Measurements from ENCODE around the gene FBL.
"Not testable (repeated sequence)": the region's sequence is repeated elsewhere in the genome, so short reads cannot be mapped to it uniquely, and the experiment has no call there.

Gene FBL

DNA sequence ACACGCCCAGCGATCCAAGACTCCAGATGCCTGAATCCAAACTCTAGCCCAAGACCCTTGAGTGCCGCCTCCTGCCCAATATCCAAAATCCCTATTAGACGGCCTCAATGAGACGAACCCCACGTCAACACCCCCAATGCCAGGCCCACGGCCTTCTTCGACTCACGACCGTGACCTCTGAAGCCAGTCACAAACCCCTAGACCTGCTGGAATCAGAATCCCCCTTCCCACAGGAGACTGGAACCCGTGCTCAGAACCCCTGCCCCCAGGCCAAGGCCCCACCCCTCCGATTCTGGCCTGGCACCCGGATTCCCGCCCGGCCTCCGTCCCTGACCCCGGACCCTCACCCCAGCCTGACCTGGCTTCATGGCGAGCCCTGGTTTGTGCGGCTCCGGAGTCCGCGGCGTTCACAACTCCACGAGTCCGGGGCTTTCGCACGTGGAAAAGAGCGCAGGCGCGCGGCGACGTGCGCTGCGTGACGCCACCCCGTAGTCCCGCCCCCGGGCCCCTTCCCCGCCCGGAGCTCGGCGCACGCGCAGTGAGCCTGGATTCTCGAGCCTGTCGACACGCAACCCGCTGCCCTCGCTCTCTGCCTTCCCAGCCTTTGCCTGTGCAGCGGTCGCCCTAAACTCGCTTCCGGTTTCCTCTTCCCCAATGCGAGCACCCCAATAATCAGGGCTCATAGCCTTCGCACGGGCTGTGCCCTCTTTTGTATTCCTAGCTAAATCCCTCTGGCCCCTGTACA is at the start of gene FBL:
FBL (minus strand) TSS at position 447 of the 745 bp plus-strand sequence; CDS start at position 368, 79 bp downstream.
- DNase-seq = peak; percentile 94

GRCh38 chr19:39895096-39895495 is 48.9 kb upstream of the FBL start:
- DNase-seq = not testable (repeated sequence)

DNA sequence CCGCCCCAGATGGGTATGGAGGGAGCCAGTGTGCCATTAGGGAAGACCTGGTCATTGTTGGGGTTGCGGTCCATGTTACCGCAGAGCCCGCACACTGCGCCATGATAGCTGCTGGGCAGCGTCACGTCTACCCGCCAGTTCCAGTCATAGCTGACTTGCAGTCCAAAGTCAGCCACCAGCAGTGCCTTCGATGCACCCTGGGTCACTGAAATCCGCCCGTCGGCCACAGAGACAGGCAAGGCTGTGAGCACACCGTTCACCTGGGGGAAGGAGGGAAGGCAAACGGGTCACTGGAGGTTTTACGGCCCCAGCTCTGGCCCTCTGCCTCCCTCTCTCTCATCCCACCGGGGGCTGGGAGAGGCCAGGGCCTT is 48.0 kb upstream of the FBL start:
- DNase-seq = not testable (repeated sequence)

DNA sequence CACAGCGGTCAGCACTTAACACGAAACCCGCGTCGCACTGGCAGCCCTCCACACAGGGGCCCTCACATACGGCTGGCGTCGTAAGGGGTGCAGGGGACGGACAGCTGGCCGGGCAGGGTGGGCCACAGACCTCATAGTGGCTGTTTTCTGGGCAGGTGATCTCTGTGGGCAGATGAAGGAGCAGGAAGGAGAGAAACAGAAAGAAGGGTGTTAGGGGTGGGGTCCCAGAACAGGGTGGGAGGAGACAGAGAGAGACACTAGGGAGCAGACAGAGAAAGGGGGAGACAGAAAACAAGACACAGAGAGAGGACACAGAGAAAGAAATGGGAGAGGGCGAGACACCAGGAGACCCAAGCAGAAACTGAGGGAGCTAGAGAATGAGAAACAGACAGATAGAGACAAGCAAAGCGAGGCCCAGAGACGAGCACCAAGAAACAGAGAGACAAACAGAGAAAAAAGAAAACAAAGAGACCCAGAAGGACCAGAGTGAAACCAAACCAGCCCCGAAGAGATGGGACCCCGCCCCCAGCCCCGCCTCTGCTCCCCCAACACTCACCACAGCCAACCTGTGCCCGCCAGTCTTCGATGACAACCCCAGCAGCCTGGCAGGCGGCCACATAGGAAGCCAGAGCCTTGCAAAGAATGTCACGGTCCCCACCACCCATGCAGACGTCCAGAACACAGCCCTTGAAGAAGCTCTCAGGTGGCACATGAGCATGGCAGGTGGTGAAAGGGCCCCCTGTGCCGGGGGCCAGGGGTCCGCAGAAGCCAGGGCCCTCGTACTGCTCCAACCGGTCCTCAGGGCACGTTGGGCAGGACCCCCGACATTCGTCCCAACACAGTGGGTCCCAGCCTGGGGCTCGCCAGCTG is 47.4 kb upstream of the FBL start:
- DNase-seq = not testable (repeated sequence)

DNA sequence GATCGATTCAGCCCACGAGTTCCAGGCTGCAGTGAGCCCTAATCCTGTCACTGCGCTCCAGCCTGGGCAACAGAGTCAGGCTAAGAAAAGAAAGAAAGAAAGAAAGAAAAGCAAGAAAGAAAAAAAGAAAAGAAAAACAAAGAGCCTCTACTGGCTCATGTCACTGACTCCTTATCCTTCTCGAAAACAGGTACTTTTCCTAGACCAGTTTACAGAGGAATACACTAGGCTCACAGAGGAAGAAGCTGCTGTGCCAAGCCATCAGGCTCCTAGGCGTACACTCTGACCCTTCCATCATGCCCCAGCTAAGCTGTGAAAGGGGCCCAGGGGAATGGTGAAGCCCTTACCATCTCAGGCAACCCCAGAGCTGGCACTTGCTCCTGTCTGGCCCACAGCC is 46.3 kb upstream of the FBL start:
- not testable (repeated sequence) for DNase-seq

DNA sequence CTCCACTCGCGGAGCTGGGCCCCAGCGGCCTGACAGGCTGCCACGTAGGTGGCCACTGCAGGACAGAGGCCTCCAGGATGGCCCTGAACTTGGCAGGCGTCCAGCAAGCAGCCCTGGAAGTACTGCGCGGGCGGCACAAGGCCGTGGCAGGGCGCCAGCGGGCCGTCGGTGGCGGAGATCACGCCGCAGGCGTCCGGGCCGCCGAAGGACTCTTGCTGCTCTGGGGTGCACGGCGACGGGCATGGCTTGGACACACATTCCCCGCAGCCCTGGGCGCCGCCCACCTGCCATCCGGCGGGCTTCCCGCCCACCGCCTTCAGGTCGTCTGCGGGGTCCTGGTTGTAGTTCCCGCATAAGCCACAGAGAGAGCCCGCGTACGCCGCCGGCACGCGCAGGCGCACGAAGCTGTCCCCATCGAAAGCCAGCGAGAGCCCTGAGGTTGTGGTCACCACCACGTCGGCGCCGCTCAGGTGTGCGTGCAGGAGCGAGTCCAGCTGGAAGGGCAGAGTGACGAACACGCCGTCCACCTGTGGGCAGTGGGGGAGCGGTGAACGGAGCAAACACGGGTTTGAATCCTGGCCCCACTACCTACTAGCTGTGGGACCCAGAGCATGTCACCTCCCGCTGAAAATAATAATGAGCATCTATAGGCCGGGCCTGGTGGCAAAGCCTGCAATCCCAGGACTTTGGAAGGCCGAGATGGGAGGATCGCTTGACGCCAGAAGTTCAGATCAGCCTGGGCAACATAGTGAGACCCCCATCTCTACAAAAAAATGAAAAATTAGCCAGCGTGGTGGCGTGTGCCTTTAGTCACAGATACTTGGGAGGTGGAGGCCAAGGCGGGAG is 45.7 kb upstream of the FBL start:
- DNase-seq = peak; percentile 25

DNA sequence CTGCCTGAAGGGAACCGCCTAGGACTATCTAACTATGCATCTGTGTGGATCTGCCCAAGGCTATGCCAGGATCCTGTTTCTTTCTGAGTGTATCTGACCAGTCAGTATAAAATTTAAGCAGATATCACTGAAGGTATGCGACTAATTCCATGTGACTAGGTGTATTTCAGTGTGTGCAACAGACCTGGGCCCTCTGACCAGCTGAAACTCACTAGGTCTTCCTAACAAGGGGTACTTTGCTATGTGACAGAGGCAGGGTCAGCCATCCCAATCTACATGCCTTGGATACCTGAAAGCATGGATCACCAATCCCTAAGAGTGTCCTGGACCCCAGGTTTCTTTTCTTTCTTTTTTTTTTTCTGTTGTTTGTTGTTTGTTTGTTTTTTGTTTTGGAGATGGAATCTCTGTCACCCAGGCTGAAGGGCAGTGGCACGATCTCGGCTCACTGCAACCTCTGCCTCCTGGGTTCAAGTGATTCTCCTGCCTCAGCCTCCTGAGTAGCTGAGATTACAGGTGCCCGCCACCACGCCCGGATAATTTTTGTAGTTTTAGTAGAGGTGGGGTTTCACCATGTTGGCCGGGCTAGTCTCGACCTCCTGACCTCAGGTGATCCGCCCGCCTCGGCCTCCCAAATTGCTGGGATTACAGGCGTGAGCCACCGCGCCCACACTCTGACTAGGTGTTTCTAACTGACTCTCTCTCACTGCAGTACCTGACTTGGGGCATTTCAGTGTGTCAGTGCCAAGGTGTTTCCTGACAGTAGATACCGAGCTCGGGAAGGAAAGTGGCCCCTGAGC is 44.8 kb upstream of the FBL start:
- DNase-seq = no peak

DNA sequence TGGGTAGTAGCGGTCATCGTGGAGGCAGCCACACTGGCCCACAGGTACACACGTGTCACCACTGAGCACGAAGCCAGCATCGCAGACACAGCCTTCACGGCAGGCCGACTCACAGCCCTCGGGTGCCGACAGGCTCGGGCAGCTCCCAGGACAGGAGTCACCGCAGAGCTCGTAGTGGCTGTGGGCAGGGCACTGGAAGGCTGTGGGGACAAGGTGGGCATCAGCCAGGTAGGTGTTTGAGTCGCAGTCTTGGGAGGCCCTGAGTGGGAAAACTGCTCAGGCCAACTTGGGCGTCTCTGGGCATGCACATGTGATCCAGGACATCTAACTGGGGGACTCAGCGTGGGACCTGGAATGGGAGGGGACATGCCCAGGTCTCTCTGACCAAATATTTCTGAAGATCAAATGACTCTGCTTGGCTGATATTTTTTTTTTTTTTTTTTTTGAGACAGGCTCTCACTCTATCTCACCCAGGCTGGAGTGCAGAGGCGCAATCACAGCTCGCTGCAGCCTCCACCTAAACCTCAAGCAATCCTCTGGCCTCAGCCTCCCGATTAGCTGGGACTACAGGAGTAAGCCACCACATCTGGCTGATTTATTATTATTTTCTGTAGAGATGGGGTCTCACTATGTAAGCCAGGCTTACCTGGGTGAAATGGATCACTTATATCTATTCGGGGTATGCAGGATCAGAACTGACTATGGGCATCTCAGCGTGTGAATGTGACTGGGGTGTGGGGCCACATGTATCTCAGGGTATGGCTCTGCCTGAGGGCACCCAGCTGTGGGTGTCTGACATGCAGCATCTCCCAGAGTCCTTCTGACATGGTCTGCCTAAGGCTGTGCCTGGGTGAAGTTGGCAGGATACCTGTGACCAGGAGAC is 43.9 kb upstream of the FBL start:
- DNase-seq = not testable (repeated sequence)

DNA sequence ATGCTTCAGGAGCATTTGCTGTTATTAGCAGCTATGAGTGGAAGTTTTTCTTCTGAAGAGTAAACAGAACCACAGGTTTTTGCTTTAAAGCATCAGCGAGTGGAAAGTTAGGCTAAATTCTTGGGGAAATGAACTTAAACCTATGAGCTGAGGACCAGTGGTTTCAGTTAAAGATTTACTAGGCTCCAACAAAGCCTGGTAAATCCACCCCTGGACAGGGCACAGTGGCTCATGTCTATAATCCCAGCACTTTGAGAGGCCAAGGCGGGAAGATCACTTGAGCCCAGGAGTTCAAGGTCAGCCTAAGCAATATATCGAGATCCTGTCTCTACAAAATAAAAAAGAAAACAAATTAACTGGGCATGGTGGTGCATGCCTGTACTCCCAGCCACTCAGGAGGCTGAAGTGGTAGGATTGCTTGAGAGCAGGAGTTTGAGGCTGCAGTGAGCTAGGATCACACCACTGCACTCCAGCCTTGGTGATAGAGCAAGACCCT is 41.3 kb upstream of the FBL start:
- DNase-seq = not testable (repeated sequence)

DNA sequence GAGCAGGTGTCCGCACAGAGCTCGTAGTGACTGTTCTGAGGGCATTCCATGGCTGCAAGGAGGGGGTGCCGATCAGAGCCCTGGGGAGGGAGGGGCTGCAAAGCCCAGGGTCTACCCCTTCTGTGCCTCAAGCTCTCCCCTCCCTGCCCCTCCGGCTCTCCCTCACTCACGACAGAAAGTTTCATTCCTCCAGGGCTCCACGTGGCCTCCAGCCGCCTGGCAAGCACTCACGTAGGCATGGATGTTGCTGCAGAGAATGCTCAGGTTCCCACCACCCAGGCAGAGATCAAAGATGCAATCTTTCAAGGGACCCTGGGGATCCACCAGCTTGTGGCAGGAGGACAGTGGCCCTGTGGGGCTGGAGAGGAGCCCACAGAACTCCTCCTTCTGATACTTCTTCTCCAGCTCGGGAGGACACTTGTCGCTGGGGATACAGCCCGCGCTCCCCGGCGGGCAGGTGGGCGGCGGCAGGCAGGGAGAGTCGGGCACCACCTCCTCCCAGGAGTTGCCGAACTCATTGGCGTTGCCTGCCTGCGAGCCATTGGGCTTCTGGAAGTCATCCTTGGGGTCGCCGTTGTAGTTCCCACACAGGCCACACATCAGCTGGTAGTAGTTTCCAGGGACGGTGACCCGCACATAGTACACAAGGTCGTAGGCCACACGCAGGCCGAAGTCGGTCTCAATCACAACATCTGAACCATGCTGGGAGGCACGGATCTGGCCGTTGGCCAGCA is 39.8 kb upstream of the FBL start:
- not testable (repeated sequence) for DNase-seq

DNA sequence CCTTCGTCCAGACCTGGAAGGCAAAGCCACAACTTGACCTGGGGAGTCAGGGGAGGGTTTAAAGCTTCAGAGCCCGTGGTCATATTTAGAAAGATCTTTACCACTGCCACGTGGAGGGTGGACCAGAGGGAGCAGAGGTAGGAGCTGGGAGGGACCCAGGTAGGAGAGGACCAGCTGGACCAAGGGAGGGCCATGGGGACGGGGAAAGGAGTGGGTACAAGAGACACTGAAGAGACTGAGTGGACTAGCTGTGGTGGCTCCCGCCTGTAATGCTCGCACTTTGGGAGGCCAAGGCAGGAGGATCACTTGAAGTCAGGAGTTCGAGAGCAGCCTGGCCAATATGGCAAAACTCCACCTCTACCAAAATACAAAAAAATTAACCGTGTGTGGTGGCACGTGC is 38.5 kb upstream of the FBL start:
- DNase-seq = not testable (repeated sequence)

DNA sequence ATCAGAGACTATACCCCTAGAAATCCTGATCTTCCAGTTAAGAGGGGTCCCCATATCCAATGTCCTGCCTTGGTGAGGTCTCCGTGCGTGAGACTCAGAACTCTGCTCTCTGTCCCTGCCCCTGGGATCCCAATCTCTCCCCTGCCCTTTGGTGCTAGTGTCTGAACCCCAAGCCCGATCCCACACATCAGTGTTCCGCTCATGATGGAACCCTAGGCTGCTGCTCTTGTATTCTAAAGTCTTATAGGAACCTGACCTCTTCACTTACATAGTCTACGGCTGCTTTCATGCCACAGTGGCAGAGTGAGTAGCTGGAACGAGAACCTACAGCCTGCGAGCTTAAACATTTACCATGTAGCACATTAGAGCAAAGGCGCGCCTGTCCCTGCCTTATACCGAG is 36.5 kb upstream of the FBL start:
- DNase-seq = not testable (repeated sequence)

GRCh38 chr19:39881495-39882110 is 35.4 kb upstream of the FBL start:
- peak; percentile 60 for DNase-seq

DNA sequence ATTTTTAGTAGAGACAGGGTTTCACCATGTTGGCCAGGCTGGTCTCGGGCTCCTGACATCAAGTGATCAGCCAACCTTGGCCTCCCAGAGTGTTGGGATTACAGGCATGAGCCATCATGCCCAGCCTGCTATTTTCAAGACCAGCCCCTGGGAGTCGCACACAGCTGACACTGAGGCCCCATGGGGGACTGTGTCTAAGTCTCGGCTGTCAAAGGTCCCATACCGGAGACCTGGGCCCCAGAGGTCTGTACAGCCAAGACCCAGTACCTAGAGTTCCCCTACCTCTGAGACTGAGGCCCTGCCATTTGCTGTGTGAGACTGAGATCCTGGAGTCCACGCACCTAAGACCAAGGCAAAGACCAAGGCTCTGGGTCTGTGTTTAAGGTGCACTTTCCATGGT is 34.1 kb upstream of the FBL start:
- DNase-seq = not testable (repeated sequence)

- DNase-seq = not testable (repeated sequence)
These were observed 33.6 kb upstream of the FBL start for GRCh38 chr19:39879796-39880195.

DNA sequence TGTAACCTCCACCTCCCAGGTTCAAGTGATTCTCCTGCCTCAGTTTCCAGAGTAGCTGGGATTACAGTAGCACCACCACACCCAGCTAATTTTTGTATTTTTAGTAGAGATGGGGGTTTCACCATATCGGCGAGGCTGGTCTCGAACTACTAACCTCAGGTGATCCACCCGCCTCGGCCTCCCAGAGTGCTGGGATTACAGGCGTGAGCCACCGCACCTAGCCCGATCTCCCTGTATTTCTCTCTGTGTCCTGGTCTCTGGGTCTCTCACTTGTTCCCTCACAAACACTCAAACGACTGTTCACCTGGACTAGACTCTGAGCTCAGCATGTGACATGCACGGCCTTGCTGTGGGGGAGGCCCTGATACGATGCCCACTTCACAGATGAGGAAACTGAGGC is 32.7 kb upstream of the FBL start:
- DNase-seq = not testable (repeated sequence)

- no peak for DNase-seq
These were observed 32.2 kb upstream of the FBL start for GRCh38 chr19:39878398-39878797.

DNA sequence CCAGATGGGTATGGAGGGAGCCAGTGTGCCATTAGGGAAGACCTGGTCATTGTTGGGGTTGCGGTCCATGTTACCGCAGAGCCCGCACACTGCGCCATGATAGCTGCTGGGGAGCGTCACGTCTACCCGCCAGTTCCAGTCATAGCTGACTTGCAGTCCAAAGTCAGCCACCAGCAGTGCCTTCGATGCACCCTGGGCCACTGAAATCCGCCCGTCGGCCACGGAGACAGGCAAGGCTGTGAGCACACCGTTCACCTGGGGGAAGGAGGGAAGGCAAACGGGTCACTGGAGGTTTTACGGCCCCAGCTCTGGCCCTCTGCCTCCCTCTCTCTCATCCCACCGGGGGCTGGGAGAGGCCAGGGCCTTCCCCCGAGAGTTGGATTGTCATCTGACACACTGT is 31.8 kb upstream of the FBL start:
- DNase-seq = not testable (repeated sequence)

DNA sequence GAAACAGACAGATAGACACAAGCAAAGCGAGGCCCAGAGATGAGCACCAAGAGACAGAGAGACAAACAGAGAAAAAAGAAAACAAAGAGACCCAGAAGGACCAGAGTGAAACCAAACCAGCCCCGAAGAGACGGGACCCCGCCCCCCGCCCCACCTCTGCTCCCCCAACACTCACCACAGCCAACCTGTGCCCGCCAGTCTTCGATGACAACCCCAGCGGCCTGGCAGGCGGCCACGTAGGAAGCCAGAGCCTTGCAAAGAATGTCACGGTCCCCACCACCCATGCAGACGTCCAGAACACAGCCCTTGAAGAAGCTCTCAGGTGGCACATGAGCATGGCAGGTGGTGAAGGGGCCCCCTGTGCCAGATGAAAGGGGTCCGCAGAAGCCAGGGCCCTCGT is 31.3 kb upstream of the FBL start:
- DNase-seq = not testable (repeated sequence)

- DNase-seq = not testable (repeated sequence)
These were observed 30.3 kb upstream of the FBL start for GRCh38 chr19:39876486-39876885.

All from NCI-H146 (cell line).